ENCODE data around the gene SMARCB1. TPM values are rescaled to one million over a fixed set of nuclear protein-coding genes. Genes with fewer than 3 reads are reported as not detected.

Gene SMARCB1
- total RNA-seq, 1 donor from 2014 or later: 147 TPM

DNA sequence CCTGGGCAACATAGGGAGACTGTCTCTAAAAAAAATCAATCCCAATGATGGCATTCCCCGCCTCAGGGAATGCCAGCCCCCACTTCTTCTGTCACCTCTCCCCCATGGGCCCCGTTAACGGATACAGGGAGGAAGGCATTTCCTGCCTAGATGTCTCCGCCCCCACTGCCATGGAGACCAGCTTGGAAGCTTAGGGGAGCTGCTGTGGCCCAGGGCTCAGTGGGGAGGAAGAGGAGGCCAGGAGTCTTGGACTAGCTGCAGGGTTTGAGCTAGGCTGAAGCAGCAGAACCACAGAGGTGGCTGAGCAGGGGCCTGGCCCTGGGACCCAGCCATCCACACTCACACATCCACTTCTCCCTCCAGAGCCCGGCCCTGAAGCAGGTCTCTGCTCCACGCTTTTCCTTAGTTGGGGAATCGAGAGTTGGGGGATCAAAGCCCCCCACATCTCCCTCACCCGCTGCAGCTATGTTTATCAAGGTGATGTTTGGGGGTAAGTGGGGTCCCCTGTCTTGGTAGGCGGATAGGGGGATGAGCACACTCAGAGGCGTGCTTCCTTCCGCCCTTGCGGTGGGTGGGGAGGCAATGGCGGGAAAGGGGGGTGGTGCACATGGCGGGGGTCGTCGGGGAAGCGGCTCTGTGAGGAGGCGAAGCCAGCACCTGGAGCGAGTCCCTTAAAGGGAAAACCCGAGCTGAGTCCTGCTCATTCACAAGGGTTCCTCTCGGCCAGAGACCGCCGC, 23.8 kb upstream of the SMARCB1 start, which contains the start of gene C22orf15:
C22orf15 (plus strand) TSS at position 149 of the 737 bp plus-strand sequence; CDS start at position 466, 317 bp downstream.
- peaks cover 33% of the 10 kb centered on the region for H3K4me1 ChIP-seq
- H3K4me3 ChIP-seq: peak within 1 kb of the TSS; percentile 6 to 24
- intact Hi-C loops (cut with DNase I): no loop called here
- H3K27me3 ChIP-seq: no peaks in the 10 kb centered on the region
- H3K36me3 ChIP-seq: no peaks in the 10 kb centered on the region
- DNase-seq (ENCODE audit: extremely low spot score in 2 of 2): no peak
- no peaks in the 10 kb centered on the region for H3K9me3 ChIP-seq
- no peak within 1 kb of the TSS for H3K27ac ChIP-seq
- TF ChIP-seq POLR2A (IDR thresholded peaks at IDR 0.05): no peak
- TF ChIP-seq, protein P1, sequence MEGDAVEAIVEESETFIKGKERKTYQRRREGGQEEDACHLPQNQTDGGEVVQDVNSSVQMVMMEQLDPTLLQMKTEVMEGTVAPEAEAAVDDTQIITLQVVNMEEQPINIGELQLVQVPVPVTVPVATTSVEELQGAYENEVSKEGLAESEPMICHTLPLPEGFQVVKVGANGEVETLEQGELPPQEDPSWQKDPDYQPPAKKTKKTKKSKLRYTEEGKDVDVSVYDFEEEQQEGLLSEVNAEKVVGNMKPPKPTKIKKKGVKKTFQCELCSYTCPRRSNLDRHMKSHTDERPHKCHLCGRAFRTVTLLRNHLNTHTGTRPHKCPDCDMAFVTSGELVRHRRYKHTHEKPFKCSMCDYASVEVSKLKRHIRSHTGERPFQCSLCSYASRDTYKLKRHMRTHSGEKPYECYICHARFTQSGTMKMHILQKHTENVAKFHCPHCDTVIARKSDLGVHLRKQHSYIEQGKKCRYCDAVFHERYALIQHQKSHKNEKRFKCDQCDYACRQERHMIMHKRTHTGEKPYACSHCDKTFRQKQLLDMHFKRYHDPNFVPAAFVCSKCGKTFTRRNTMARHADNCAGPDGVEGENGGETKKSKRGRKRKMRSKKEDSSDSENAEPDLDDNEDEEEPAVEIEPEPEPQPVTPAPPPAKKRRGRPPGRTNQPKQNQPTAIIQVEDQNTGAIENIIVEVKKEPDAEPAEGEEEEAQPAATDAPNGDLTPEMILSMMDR (IDR thresholded peaks at IDR 0.05): no peak
- no peak for TF ChIP-seq POLR2AphosphoS5 (IDR thresholded peaks at IDR 0.05; ENCODE audit: insufficient read depth in 1 of 2, low read depth in 1 of 2)

DNA sequence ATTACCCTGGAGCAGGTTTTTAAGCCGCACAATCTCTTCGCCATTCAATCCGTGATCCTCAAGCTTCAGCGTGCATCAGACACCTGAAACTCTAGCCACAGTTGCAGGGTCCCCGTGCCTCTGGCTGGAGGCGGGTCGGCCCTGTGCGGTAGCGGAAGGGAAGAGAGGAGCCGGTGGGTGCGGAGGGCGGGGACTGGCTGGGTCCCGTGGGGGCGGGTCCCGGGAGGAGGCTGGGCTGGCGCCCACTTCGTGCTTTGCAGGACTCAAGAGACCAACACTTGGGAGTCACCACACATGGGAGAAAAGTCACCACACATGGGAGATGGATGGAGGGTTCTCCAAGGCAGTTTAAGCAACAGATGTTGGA, 23.2 kb upstream of the SMARCB1 start:
- DNase-seq (ENCODE audit: extremely low spot score in 2 of 2): no peak
- Histone ChIP-seq H3K9me3 (no peaks in the 10 kb centered on the region), H3K4me1 (peaks cover 39% of the 10 kb centered on the region), H3K27me3 (no peaks in the 10 kb centered on the region), H3K36me3 (no peaks in the 10 kb centered on the region), H3K27ac (no peak overlapping the region), H3K4me3 (peak overlapping the region; percentile 6 to 24)
- TF ChIP-seq POLR2AphosphoS5 (IDR thresholded peaks at IDR 0.05; ENCODE audit: insufficient read depth in 1 of 2, low read depth in 1 of 2) (no peak), POLR2A (IDR thresholded peaks at IDR 0.05) (no peak)
- TF ChIP-seq, protein P1 (IDR thresholded peaks at IDR 0.05): no peak
- intact Hi-C loops (cut with DNase I): no loop called here

DNA sequence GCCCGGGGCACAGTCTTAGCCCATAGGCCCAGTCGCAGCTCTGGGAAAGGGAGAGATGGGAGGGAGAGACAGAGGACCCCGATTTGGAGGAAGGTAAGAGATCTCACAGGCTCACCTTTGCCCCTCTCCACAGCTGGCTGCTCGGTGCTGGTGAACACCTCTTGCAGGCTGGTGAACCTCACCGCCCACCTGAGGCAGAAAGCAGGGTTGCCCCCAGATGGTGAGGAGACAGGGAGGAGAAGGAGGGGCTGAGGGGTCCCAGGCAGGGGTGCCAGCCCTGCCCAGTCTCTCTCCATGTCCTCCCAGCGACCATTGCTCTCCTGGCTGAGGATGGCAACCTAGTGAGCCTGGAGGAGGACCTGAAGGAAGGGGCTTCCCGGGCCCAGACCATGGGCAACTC, 22.8 kb upstream of the SMARCB1 start:
- H3K27me3 ChIP-seq: no peaks in the 10 kb centered on the region
- no peak for TF ChIP-seq POLR2AphosphoS5 (IDR thresholded peaks at IDR 0.05; ENCODE audit: insufficient read depth in 1 of 2, low read depth in 1 of 2)
- TF ChIP-seq, protein P1 (IDR thresholded peaks at IDR 0.05): no peak
- no peak for TF ChIP-seq POLR2A (IDR thresholded peaks at IDR 0.05)
- DNase-seq (ENCODE audit: extremely low spot score in 2 of 2): no peak
- intact Hi-C loops (cut with DNase I): no loop called here
- H3K36me3 ChIP-seq: no peaks in the 10 kb centered on the region
- peak overlapping the region in 1 of 2 donors; percentile 24 for H3K4me3 ChIP-seq
- H3K4me1 ChIP-seq: peaks cover 43% of the 10 kb centered on the region
- H3K27ac ChIP-seq: no peak overlapping the region
- H3K9me3 ChIP-seq: no peaks in the 10 kb centered on the region

DNA sequence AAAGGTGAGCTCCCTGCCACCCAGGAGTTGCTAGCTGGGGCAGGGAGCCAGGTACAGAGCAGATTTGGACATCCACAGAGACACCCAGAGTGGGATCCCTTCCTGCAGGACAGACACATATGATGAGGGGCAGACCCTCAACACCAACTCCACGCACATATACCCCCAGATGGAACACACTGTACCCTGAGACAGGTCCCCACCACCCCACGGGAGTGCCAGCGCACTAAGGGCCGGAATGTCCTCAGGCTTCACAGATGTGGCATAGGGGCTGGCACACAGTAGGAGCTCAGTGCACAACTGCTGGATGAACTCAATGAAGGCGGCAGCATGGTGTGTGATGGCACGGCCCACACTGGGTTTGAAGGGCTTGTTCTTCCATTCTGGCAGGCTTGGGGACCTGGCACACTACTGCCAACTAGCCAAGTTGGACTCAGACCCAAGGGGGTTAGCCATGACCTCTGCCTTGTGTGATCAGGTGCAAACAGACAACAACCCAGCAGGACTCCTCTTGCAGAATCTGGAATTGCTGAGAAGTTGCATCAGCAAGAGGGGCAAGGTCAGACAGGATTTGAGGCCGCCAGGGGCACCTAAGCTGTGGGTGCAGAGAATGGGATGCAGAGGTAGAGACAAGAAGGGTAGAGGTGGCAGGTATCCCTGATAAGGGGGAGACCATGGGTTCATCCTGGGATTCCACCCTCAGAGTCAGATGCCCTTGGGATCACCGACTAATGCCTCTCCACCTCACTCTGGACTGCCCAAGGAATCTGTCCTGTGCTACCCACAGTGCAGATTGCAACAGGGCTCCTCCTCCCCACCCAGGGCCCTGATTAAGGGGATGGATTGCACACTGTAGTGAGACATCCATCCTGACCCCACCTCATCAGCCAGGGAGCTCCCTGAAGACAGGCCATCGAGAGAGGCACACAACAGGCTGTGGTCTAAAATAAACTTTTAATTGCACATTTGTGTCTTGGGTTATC, 21.6 kb upstream of the SMARCB1 start:
- no peak overlapping the region for H3K27ac ChIP-seq

More for the DNA sequence above, 21.6 kb upstream of the SMARCB1 start:
- Histone ChIP-seq H3K4me3 (no peak overlapping the region), H3K9me3 (no peaks in the 10 kb centered on the region), H3K4me1 (peaks cover 43% of the 10 kb centered on the region), H3K27me3 (no peaks in the 10 kb centered on the region), H3K36me3 (no peaks in the 10 kb centered on the region)
- intact Hi-C loops (cut with DNase I): loop anchor here (5.0 kb wide), 1 partner anchor 82 kb away; no protein-coding TSS in a partner anchor
- DNase-seq (ENCODE audit: extremely low spot score in 2 of 2): no peak
- TF ChIP-seq, protein P1 (IDR thresholded peaks at IDR 0.05): no peak
- TF ChIP-seq POLR2A (IDR thresholded peaks at IDR 0.05) (no peak), POLR2AphosphoS5 (IDR thresholded peaks at IDR 0.05; ENCODE audit: insufficient read depth in 1 of 2, low read depth in 1 of 2) (no peak)
